Measurements from ENCODE around the gene ADAM10. TPM values are rescaled to one million over a fixed set of nuclear protein-coding genes. Genes with fewer than 3 reads are reported as not detected.
A peak's percentile ranks its signal among the peaks of the same experiment; 100 is the strongest.

Gene ADAM10
- total and polyA plus RNA-seq, 2 of the 4 experiments (the other 2 are of a cell fraction): 110 to 185 TPM

DNA sequence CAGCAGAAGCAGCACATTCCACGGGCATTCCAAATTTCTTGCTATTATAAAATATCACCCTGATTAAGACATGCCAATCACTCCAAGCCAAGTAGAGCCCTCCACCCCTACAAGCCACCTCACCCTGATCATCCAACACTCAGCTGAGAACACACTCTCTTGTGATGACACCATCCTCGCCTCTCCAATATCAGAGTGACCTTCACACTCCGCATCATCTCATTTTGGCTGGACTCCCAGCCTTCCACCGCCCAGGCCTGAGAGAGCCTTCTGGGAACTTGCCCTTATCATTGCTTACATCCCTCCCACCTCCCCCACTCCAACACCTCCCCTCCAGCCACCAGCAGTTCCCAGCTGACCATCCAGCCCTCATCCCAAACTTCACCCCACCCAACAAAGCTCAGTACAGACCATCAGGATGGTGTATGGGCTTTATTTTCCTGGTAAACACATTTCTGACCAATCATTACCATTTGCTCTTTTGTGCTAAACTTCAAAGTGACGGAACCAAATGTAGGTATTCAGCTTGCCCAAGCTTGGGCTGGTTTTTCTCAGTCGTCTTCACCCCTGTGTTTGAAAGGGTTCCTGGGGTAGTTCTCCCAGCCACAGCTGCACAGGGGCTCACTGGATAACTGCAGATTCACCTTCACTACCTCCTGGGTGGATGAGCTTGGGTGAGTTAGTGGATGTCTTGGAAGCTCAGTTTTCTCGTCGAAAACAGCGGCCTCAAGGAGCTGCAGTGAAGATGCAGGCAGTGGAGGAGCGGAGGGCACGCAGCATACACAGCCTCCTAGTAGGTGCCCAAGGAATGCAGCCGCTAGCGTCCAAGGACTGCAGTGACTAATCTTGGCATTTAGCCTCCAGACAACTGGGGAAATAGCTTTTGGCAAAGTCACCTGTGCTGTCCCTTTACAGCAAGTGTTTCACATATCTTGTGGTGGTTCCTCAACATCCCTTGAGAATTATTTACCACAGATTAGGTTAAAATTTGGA, 202.6 kb downstream of the ADAM10 start:
- Histone ChIP-seq H3K36me3 (ENCODE audit: control insufficient read depth, insufficient read depth, low read length) (no peaks in the 10 kb centered on the region), H3K9ac (ENCODE audit: low read depth, low read length) (no peak overlapping the region), H3K14ac (replicated peaks; ENCODE audit: low read depth, low read length) (peak overlapping the region; percentile 59; the same call in 1 of the 2 replicates), H3K27ac (ENCODE audit: insufficient read depth, low read length) (peak overlapping the region; percentile 48), H3K23ac (ENCODE audit: low read depth, low read length) (peak overlapping the region; percentile 79), H3K4me2 (ENCODE audit: low read depth, low read length) (peak overlapping the region; percentile 40; the same call in 1 of the 2 replicates), H4K20me1 (ENCODE audit: insufficient read depth, low read length) (no peaks in the 10 kb centered on the region), H3K79me1 (ENCODE audit: low read depth in 1 of 2, low read length in 2 of 2) (no peaks in the 10 kb centered on the region), H2AK9ac (replicated peaks; ENCODE audit: low read depth, low read length, poor library complexity) (peak overlapping the region; percentile 43), H2BK20ac (ENCODE audit: low read depth, low read length) (peak overlapping the region; percentile 93), H3K4ac (ENCODE audit: low read depth, low read length) (peak overlapping the region; percentile 92), H3K27me3 (ENCODE audit: control insufficient read depth, insufficient read depth, low read length) (peaks cover 4% of the 10 kb centered on the region; the same call in 1 of the 2 replicates), H2AK5ac (ENCODE audit: low read depth, low read length) (peak overlapping the region; percentile 89), H3K4me1 (ENCODE audit: control insufficient read depth, insufficient read depth, low read length) (peaks cover 34% of the 10 kb centered on the region), H2BK15ac (ENCODE audit: low read depth, low read length) (peak overlapping the region; percentile 64; the same call in 2 of the 3 replicates), H2AFZ (replicated peaks; ENCODE audit: low read length, poor library complexity) (peak overlapping the region; percentile 75), H4K91ac (ENCODE audit: insufficient read depth, low read depth, low read length) (peak overlapping the region; percentile 82), H3K9me1 (ENCODE audit: insufficient read depth, low read length) (peaks cover 26% of the 10 kb centered on the region), H3K56ac (ENCODE audit: extremely low read depth, insufficient read depth, low read length) (peak overlapping the region; percentile 34; the same call in 1 of the 2 replicates), H4K5ac (ENCODE audit: low read depth, low read length) (peak overlapping the region; percentile 46; the same call in 1 of the 2 replicates), H4K8ac (ENCODE audit: low read depth in 2 of 2, low read length in 2 of 2) (peak overlapping the region; percentile 10 to 76; a peak in 3 of 4 replicates), H3K4me3 (ENCODE audit: insufficient read depth, low read depth, low read length) (no peak overlapping the region), H3K9me3 (ENCODE audit: control insufficient read depth, insufficient read depth, low read length) (no peaks in the 10 kb centered on the region), H3K18ac (ENCODE audit: low read depth, low read length) (peak overlapping the region; percentile 65), H2BK120ac (ENCODE audit: low read depth, low read length) (peak overlapping the region; percentile 86), H2BK5ac (ENCODE audit: low read depth, low read length, poor library complexity, severe bottlenecking) (peak overlapping the region; percentile 87)
- BruUV-seq (replicated peaks): no TSS peak
- in situ Hi-C loops (cut with MboI; ENCODE audit: low sequenced_read_pairs): no loop called here
- ATAC-seq (ENCODE audit: low read depth): peak; percentile 38
- dilution Hi-C loops (cut with HindIII; ENCODE audit: low sequenced_read_pairs, unreplicated experiment): no loop called here
- intact Hi-C loops (cut with micrococcal nuclease): loop anchor here (5.0 kb wide), 1 partner anchor 75 kb away; no protein-coding TSS in a partner anchor
- ChIA-PET CTCF (interaction anchor here (0.6 to 1.3 kb wide), 4 partner anchors 11 to 319 kb away, joined by 3 to 5 read pairs (median 4); no protein-coding TSS in a partner anchor), POLR2A (ENCODE audit: unreplicated experiment) (interaction anchor here (0.5 kb wide), 1 partner anchor 312 kb away, joined by 6 read pairs; no protein-coding TSS in a partner anchor)
- 22% methylated on average over 8 of the region's 13 CpGs; no CpG with 5 or more reads in 1 of the 2 experiments for WGBS, 2 experiments (ENCODE audit: extremely low coverage in 2 of 2, insufficient read length in 1 of 2)
- DNase-seq: peak; percentile 91
- TF ChIP-seq FOS (IDR thresholded peaks at IDR 0.05; ENCODE audit: low read depth, low read length) (peak; percentile 68), CEBPB (IDR thresholded peaks at IDR 0.05; ENCODE audit: low read depth, low read length) (peak; percentile 52; the same call in 1 of the 2 replicates), MAFK (IDR thresholded peaks at IDR 0.05; ENCODE audit: low read depth, low read length) (no peak), RFX5 (IDR thresholded peaks at IDR 0.05; ENCODE audit: low read depth, low read length) (no peak), SMC3 (IDR thresholded peaks at IDR 0.05; ENCODE audit: low read depth, low read length) (no peak), RAD21 (IDR thresholded peaks at IDR 0.05; ENCODE audit: low read length) (peak; percentile 34; the same call in 1 of the 2 replicates), MXI1 (IDR thresholded peaks at IDR 0.05; ENCODE audit: borderline replicate concordance, low read depth, low read length) (no peak), NFE2L2 (IDR thresholded peaks at IDR 0.05; ENCODE audit: low read depth, low read length) (no peak), POLR2A (IDR thresholded peaks at IDR 0.05; ENCODE audit: low read depth, low read length) (no peak), USF2 (IDR thresholded peaks at IDR 0.05; ENCODE audit: low read depth, low read length) (no peak)
- TF ChIP-seq, protein P1, sequence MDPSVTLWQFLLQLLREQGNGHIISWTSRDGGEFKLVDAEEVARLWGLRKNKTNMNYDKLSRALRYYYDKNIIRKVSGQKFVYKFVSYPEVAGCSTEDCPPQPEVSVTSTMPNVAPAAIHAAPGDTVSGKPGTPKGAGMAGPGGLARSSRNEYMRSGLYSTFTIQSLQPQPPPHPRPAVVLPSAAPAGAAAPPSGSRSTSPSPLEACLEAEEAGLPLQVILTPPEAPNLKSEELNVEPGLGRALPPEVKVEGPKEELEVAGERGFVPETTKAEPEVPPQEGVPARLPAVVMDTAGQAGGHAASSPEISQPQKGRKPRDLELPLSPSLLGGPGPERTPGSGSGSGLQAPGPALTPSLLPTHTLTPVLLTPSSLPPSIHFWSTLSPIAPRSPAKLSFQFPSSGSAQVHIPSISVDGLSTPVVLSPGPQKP (IDR thresholded peaks at IDR 0.05; ENCODE audit: borderline replicate concordance, low read depth, low read length): no peak
- TF ChIP-seq, protein P2, sequence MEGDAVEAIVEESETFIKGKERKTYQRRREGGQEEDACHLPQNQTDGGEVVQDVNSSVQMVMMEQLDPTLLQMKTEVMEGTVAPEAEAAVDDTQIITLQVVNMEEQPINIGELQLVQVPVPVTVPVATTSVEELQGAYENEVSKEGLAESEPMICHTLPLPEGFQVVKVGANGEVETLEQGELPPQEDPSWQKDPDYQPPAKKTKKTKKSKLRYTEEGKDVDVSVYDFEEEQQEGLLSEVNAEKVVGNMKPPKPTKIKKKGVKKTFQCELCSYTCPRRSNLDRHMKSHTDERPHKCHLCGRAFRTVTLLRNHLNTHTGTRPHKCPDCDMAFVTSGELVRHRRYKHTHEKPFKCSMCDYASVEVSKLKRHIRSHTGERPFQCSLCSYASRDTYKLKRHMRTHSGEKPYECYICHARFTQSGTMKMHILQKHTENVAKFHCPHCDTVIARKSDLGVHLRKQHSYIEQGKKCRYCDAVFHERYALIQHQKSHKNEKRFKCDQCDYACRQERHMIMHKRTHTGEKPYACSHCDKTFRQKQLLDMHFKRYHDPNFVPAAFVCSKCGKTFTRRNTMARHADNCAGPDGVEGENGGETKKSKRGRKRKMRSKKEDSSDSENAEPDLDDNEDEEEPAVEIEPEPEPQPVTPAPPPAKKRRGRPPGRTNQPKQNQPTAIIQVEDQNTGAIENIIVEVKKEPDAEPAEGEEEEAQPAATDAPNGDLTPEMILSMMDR (conservative IDR thresholded peaks at IDR 0.05; ENCODE audit: low read depth, low read length): no peak
